HEK293 (cell line): ENCODE results near the gene GPR85.

Experiments used
- CTCF ChIA-PET: fragments of 350-600 bp; formaldehyde crosslinking; extraction: SDS; loops from one replicate; lab custom pipeline; 2021; ENCODE audit warnings: antibody characterized with exemption; lab: Yijun Ruan, JAX
- POLR2A ChIA-PET: fragments of 300-600 bp; formaldehyde crosslinking; extraction: SDS; loops from one replicate; lab custom pipeline; 2020; ENCODE audit warnings: antibody characterized with exemption, inconsistent platforms; lab: Yijun Ruan, JAX
- H3K27ac ChIP-seq: fragments of 200-500 bp; sonication (Bioruptor generic); 2 replicates; pipeline ENCODE4 v1.5.1; 2014; ENCODE audit warnings: low read depth, low read length, control low read depth, inconsistent platforms; ENCODE audit errors: extremely low read depth
- H3K36me3 ChIP-seq, 2 experiments: fragments of 200-500 bp in 1 of 2; sonication (Bioruptor generic) in 1 of 2; 1 replicate in 1 of 2; 2 replicates in 1 of 2; pipeline ENCODE4 v1.5.1; 2014 to 2017; ENCODE audit warnings: inconsistent platforms in 2 of 2, low read length in 2 of 2; ENCODE audit not compliant: control insufficient read depth in 2 of 2, insufficient read depth in 1 of 2
- H3K4me1 ChIP-seq: fragments of 200-500 bp; sonication (Bioruptor generic); 2 replicates; pipeline ENCODE4 v1.5.1; 2014; ENCODE audit warnings: mild to moderate bottlenecking, low read length, inconsistent platforms; ENCODE audit not compliant: control insufficient read depth, insufficient read depth
- H3K4me3 ChIP-seq: 2 replicates; pipeline ENCODE4 v1.5.1; 2011; ENCODE audit warnings: low read depth, mild to moderate bottlenecking, control low read depth, low read length, moderate library complexity
- H3K9me3 ChIP-seq: fragments of 200-500 bp; sonication (Bioruptor generic); 2 replicates; pipeline ENCODE4 v1.5.1; 2014; ENCODE audit warnings: low read depth, low read length, inconsistent platforms; ENCODE audit not compliant: control insufficient read depth, insufficient read depth
- GFI1B ChIP-seq: fragments of 450-650 bp; formaldehyde crosslinking; IDR thresholded peaks from 2 replicates; pipeline ENCODE4 v1.5.1; 2016; ENCODE audit warnings: missing biosample characterization, missing genetic modification characterization
- ZEB2 ChIP-seq: fragments of 450-650 bp; formaldehyde crosslinking; IDR thresholded peaks from 2 replicates; pipeline ENCODE4 v1.5.1; 2016; ENCODE audit warnings: missing biosample characterization, missing genetic modification characterization
- ZNF112 ChIP-seq: fragments of 450-650 bp; formaldehyde crosslinking; IDR thresholded peaks from 2 replicates; pipeline ENCODE4 v1.5.0; 2017; ENCODE audit warnings: missing biosample characterization, missing genetic modification characterization
- ZNF121 ChIP-seq: fragments of 450-650 bp; formaldehyde crosslinking; IDR thresholded peaks from 2 replicates; pipeline ENCODE4 v1.5.1; 2016; ENCODE audit warnings: missing biosample characterization, missing genetic modification characterization
- ZNF155 ChIP-seq: fragments of 450-650 bp; formaldehyde crosslinking; IDR thresholded peaks from 2 replicates; pipeline ENCODE4 v1.5.1; 2016; ENCODE audit warnings: missing biosample characterization, missing genetic modification characterization
- ZNF202 ChIP-seq: fragments of 450-650 bp; formaldehyde crosslinking; IDR thresholded peaks from 2 replicates; pipeline ENCODE4 v1.5.1; 2016; ENCODE audit warnings: missing biosample characterization, missing genetic modification characterization, borderline replicate concordance
- ZNF211 ChIP-seq: fragments of 450-650 bp; formaldehyde crosslinking; IDR thresholded peaks from 2 replicates; pipeline ENCODE4 v1.5.1; 2016; ENCODE audit warnings: low read depth, missing biosample characterization, missing genetic modification characterization
- ZNF221 ChIP-seq: fragments of 450-650 bp; formaldehyde crosslinking; IDR thresholded peaks from 2 replicates; pipeline ENCODE4 v1.5.1; 2017; ENCODE audit warnings: missing biosample characterization, missing genetic modification characterization, borderline replicate concordance
- ZNF223 ChIP-seq: fragments of 450-650 bp; formaldehyde crosslinking; IDR thresholded peaks from 2 replicates; pipeline ENCODE4 v1.5.1; 2016; ENCODE audit warnings: missing biosample characterization, missing genetic modification characterization
- ZNF24 ChIP-seq: fragments of 450-650 bp; formaldehyde crosslinking; IDR thresholded peaks from 2 replicates; pipeline ENCODE4 v1.5.1; 2016; ENCODE audit warnings: missing biosample characterization, missing genetic modification characterization
- ZNF366 ChIP-seq: fragments of 450-650 bp; formaldehyde crosslinking; conservative IDR thresholded peaks from 2 replicates; pipeline ENCODE4 v1.5.1; 2016; ENCODE audit warnings: missing biosample characterization, missing genetic modification characterization
- ZNF391 ChIP-seq: fragments of 450-650 bp; formaldehyde crosslinking; IDR thresholded peaks from 2 replicates; pipeline ENCODE4 v1.5.1; 2016; ENCODE audit warnings: low read depth, missing biosample characterization, missing genetic modification characterization, borderline replicate concordance
- ZNF558 ChIP-seq: fragments of 450-650 bp; formaldehyde crosslinking; IDR thresholded peaks from 2 replicates; pipeline ENCODE4 v1.5.1; 2016; ENCODE audit warnings: missing biosample characterization, missing genetic modification characterization
- ZNF560 ChIP-seq: fragments of 450-650 bp; formaldehyde crosslinking; IDR thresholded peaks from 2 replicates; pipeline ENCODE4 v1.5.1; 2017; ENCODE audit warnings: missing biosample characterization, missing genetic modification characterization, borderline replicate concordance
- ZNF658 ChIP-seq: fragments of 450-650 bp; formaldehyde crosslinking; IDR thresholded peaks from 2 replicates; pipeline ENCODE4; 2016; ENCODE audit warnings: missing biosample characterization, missing genetic modification characterization
- ZNF777 ChIP-seq: fragments of 450-650 bp; formaldehyde crosslinking; IDR thresholded peaks from 2 replicates; pipeline ENCODE4 v1.5.1; 2017; ENCODE audit warnings: missing biosample characterization, missing genetic modification characterization, borderline replicate concordance
- ZNF785 ChIP-seq: fragments of 450-650 bp; formaldehyde crosslinking; IDR thresholded peaks from 2 replicates; pipeline ENCODE4 v1.5.1; 2016; ENCODE audit warnings: missing biosample characterization, missing genetic modification characterization
- ZNF792 ChIP-seq: fragments of 450-650 bp; formaldehyde crosslinking; IDR thresholded peaks from 2 replicates; pipeline ENCODE4 v1.5.1; 2016; ENCODE audit warnings: missing biosample characterization, missing genetic modification characterization
- ZSCAN16 ChIP-seq: fragments of 450-650 bp; formaldehyde crosslinking; IDR thresholded peaks from 2 replicates; pipeline ENCODE4 v1.5.1; 2016; ENCODE audit warnings: missing biosample characterization, missing genetic modification characterization
- TF ChIP-seq, protein P1 (sequence below): fragments of 450-650 bp; formaldehyde crosslinking; IDR thresholded peaks from 2 replicates; pipeline ENCODE4 v1.5.1; 2017; ENCODE audit warnings: missing biosample characterization, missing genetic modification characterization
- TF ChIP-seq, protein P2 (sequence below): fragments of 450-650 bp; formaldehyde crosslinking; IDR thresholded peaks from 2 replicates; pipeline ENCODE4 v1.5.1; 2017; ENCODE audit warnings: missing biosample characterization, missing genetic modification characterization
- TF ChIP-seq, protein P3 (sequence below): fragments of 450-650 bp; formaldehyde crosslinking; IDR thresholded peaks from 2 replicates; pipeline ENCODE4 v1.5.1; 2016; ENCODE audit warnings: missing biosample characterization, missing genetic modification characterization
- TF ChIP-seq, protein P4 (sequence below): fragments of 450-650 bp; formaldehyde crosslinking; IDR thresholded peaks from 2 replicates; pipeline ENCODE4 v1.5.1; 2016; ENCODE audit warnings: missing biosample characterization, missing genetic modification characterization
- TF ChIP-seq, protein P5 (sequence below): fragments of 450-650 bp; formaldehyde crosslinking; IDR thresholded peaks from 2 replicates; pipeline ENCODE4 v1.5.1; 2016; ENCODE audit warnings: missing biosample characterization, missing genetic modification characterization
- TF ChIP-seq, protein P6 (sequence below): fragments of 450-650 bp; formaldehyde crosslinking; conservative IDR thresholded peaks from 2 replicates; pipeline ENCODE4 v1.5.1; 2016; ENCODE audit warnings: low read depth, missing biosample characterization, missing genetic modification characterization

Gene GPR85

DNA sequence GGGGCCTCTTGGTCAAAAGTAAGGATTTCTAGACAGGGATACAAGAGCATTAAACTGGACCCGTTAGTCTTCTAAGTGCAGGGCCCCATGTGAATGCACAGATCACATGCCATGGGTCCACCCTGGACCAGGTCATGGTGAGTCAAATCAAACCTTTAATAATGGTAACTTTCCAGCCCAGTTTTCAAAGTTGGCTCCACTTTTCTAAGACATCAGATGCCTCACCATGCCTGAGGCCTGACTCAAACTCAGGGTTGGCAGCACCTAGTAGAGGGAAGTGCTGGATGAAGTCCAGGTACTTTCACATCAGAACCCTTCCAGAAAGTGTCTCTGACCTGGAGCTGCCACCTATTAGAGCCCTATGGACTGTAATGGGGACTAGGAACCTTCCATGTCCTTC is 41.4 kb upstream of the GPR85 start:
- Histone ChIP-seq H3K36me3 (no peaks in the 10 kb centered on the region), H3K27ac (no peak overlapping the region), H3K9me3 (no peaks in the 10 kb centered on the region), H3K4me3 (no peak overlapping the region), H3K4me1 (no peaks in the 10 kb centered on the region)
- TF ChIP-seq ZNF221 = no peak
- TF ChIP-seq ZNF785 (tag by site-specific recombination) = no peak
- no peak for TF ChIP-seq ZNF202 (tag by site-specific recombination)
- no peak for TF ChIP-seq ZNF211 (tag by site-specific recombination)
- no peak for TF ChIP-seq ZNF121 (tag by site-specific recombination)
- TF ChIP-seq, protein P1, sequence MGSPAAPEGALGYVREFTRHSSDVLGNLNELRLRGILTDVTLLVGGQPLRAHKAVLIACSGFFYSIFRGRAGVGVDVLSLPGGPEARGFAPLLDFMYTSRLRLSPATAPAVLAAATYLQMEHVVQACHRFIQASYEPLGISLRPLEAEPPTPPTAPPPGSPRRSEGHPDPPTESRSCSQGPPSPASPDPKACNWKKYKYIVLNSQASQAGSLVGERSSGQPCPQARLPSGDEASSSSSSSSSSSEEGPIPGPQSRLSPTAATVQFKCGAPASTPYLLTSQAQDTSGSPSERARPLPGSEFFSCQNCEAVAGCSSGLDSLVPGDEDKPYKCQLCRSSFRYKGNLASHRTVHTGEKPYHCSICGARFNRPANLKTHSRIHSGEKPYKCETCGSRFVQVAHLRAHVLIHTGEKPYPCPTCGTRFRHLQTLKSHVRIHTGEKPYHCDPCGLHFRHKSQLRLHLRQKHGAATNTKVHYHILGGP (tag by site-specific recombination) = no peak
- TF ChIP-seq, protein P2, sequence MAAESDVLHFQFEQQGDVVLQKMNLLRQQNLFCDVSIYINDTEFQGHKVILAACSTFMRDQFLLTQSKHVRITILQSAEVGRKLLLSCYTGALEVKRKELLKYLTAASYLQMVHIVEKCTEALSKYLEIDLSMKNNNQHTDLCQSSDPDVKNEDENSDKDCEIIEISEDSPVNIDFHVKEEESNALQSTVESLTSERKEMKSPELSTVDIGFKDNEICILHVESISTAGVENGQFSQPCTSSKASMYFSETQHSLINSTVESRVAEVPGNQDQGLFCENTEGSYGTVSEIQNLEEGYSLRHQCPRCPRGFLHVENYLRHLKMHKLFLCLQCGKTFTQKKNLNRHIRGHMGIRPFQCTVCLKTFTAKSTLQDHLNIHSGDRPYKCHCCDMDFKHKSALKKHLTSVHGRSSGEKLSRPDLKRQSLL (tag by site-specific recombination) = no peak
- no peak for TF ChIP-seq ZNF560 (tag by site-specific recombination)
- TF ChIP-seq, protein P3, sequence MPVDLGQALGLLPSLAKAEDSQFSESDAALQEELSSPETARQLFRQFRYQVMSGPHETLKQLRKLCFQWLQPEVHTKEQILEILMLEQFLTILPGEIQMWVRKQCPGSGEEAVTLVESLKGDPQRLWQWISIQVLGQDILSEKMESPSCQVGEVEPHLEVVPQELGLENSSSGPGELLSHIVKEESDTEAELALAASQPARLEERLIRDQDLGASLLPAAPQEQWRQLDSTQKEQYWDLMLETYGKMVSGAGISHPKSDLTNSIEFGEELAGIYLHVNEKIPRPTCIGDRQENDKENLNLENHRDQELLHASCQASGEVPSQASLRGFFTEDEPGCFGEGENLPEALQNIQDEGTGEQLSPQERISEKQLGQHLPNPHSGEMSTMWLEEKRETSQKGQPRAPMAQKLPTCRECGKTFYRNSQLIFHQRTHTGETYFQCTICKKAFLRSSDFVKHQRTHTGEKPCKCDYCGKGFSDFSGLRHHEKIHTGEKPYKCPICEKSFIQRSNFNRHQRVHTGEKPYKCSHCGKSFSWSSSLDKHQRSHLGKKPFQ (tag by site-specific recombination) = no peak
- no peak for TF ChIP-seq ZSCAN16 (tag by site-specific recombination)
- TF ChIP-seq, protein P4, sequence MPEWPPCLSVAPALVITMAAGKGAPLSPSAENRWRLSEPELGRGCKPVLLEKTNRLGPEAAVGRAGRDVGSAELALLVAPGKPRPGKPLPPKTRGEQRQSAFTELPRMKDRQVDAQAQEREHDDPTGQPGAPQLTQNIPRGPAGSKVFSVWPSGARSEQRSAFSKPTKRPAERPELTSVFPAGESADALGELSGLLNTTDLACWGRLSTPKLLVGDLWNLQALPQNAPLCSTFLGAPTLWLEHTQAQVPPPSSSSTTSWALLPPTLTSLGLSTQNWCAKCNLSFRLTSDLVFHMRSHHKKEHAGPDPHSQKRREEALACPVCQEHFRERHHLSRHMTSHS (tag by site-specific recombination) = no peak
- no peak for TF ChIP-seq ZNF777 (tag by site-specific recombination)
- ChIA-PET CTCF (no interaction called here), POLR2A (no interaction called here)

DNA sequence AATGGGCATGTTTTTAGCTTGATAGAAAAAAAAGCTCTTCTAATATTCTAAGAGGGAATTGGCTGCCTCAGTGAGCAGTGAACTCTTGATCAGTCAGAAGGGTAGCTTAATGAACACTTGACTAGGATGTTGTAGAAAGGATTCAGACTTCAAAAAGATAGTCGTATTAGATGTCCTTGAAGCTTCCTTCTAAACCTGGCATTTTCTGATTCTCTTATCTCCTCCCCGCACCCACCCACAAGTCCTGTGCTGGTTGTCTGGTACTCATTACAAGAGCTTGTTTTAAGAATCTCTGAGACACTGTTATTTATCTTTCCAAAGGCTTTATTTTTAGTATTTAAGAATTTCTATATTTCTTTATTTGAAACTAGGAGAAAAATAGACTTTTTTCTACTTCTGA is 39.1 kb upstream of the GPR85 start:
- no peaks in the 10 kb centered on the region for H3K36me3 ChIP-seq
- no peaks in the 10 kb centered on the region for H3K9me3 ChIP-seq
- H3K4me3 ChIP-seq = no peak overlapping the region
- H3K27ac ChIP-seq = no peak overlapping the region
- H3K4me1 ChIP-seq = no peaks in the 10 kb centered on the region
- POLR2A ChIA-PET = interaction anchor here (0.9 kb wide), 1 partner anchor 39 kb away, joined by 5 read pairs; the partner anchor contains the start of gene GPR85
- CTCF ChIA-PET = interaction anchor here (0.5 to 1.1 kb wide), 2 partner anchors 25 to 34 kb away, joined by 3 read pairs; no protein-coding TSS in a partner anchor
- no peak for TF ChIP-seq ZSCAN16 (tag by site-specific recombination)
- TF ChIP-seq ZNF658 = no peak
- TF ChIP-seq ZNF223 (tag by site-specific recombination) = no peak
- no peak for TF ChIP-seq ZEB2 (tag by site-specific recombination)
- TF ChIP-seq ZNF391 (tag by site-specific recombination) = no peak
- no peak for TF ChIP-seq GFI1B (tag by site-specific recombination)
- TF ChIP-seq ZNF792 (tag by site-specific recombination) = no peak
- no peak for TF ChIP-seq ZNF24 (tag by site-specific recombination)
- TF ChIP-seq, protein P5, sequence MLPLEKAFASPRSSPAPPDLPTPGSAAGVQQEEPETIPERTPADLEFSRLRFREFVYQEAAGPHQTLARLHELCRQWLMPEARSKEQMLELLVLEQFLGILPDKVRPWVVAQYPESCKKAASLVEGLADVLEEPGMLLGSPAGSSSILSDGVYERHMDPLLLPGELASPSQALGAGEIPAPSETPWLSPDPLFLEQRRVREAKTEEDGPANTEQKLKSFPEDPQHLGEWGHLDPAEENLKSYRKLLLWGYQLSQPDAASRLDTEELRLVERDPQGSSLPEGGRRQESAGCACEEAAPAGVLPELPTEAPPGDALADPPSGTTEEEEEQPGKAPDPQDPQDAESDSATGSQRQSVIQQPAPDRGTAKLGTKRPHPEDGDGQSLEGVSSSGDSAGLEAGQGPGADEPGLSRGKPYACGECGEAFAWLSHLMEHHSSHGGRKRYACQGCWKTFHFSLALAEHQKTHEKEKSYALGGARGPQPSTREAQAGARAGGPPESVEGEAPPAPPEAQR (tag by site-specific recombination) = no peak
- no peak for TF ChIP-seq ZNF366 (tag by site-specific recombination)
- no peak for TF ChIP-seq ZNF112 (tag by site-specific recombination)
- TF ChIP-seq ZNF558 (tag by site-specific recombination) = no peak
- TF ChIP-seq, protein P6, sequence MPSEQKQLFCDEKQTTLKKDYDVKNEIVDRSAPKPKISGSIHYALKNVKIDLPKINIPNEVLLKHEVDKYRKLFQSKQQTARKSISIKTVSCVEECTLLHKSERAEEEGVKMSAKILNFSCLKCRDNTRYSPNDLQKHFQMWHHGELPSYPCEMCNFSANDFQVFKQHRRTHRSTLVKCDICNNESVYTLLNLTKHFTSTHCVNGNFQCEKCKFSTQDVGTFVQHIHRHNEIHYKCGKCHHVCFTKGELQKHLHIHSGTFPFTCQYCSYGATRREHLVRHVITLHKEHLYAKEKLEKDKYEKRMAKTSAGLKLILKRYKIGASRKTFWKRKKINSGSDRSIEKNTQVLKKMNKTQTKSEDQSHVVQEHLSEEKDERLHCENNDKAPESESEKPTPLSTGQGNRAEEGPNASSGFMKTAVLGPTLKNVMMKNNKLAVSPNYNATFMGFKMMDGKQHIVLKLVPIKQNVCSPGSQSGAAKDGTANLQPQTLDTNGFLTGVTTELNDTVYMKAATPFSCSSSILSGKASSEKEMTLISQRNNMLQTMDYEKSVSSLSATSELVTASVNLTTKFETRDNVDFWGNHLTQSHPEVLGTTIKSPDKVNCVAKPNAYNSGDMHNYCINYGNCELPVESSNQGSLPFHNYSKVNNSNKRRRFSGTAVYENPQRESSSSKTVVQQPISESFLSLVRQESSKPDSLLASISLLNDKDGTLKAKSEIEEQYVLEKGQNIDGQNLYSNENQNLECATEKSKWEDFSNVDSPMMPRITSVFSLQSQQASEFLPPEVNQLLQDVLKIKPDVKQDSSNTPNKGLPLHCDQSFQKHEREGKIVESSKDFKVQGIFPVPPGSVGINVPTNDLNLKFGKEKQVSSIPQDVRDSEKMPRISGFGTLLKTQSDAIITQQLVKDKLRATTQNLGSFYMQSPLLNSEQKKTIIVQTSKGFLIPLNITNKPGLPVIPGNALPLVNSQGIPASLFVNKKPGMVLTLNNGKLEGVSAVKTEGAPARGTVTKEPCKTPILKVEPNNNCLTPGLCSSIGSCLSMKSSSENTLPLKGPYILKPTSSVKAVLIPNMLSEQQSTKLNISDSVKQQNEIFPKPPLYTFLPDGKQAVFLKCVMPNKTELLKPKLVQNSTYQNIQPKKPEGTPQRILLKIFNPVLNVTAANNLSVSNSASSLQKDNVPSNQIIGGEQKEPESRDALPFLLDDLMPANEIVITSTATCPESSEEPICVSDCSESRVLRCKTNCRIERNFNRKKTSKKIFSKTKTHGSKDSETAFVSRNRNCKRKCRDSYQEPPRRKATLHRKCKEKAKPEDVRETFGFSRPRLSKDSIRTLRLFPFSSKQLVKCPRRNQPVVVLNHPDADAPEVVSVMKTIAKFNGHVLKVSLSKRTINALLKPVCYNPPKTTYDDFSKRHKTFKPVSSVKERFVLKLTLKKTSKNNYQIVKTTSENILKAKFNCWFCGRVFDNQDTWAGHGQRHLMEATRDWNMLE (tag by site-specific recombination) = no peak
- TF ChIP-seq ZNF155 (tag by site-specific recombination) = no peak
